ENCODE data around the gene VPS4B.

DNA sequence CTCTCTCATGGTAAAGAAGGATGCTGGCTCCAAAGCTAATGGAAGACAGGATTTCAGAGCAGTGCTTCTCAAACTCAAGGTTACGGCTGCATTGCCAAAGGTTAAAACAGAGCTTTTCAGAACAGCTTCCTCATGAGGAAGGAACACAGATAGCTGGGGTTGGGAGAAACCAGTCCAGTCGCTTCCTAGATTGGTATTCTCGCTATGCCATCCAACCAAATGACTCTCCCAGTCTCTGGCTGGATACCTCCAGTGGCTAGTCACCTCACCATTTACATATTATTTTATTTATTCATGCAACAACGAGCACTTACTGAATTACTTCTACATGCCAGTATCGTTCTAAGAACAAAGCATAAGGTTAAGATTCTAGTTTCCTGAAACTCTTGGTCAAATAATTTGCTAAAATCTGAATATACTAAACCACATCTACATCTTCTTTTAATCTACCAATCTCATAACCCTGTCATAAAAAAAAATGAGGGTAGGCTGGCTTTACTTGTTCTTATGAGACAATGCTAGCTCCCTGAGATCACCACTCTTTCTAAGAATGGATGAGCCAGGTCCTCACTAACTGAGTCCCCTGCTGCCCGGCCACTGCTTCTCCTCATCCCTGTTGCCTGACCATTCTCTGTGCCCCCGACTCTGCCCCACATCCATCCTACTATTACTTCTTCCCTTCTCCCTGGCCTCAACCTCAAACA lies 75.6 kb downstream of the VPS4B start:
- no peak for TF ChIP-seq EZH2phosphoT487 (IDR thresholded peaks at IDR 0.05; ENCODE audit: low read length)
- TF ChIP-seq, protein P1, sequence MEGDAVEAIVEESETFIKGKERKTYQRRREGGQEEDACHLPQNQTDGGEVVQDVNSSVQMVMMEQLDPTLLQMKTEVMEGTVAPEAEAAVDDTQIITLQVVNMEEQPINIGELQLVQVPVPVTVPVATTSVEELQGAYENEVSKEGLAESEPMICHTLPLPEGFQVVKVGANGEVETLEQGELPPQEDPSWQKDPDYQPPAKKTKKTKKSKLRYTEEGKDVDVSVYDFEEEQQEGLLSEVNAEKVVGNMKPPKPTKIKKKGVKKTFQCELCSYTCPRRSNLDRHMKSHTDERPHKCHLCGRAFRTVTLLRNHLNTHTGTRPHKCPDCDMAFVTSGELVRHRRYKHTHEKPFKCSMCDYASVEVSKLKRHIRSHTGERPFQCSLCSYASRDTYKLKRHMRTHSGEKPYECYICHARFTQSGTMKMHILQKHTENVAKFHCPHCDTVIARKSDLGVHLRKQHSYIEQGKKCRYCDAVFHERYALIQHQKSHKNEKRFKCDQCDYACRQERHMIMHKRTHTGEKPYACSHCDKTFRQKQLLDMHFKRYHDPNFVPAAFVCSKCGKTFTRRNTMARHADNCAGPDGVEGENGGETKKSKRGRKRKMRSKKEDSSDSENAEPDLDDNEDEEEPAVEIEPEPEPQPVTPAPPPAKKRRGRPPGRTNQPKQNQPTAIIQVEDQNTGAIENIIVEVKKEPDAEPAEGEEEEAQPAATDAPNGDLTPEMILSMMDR (IDR thresholded peaks at IDR 0.05; ENCODE audit: low read length), result no peak
- TF ChIP-seq EZH2 (optimal IDR thresholded peaks at IDR 0.05; ENCODE audit: low read depth, low read length), result no peak

Measured in MM.1S (cell line).